CD4-positive, alpha-beta T cell treated with Interleukin-6 for 4 hours (primary cell): ENCODE measurements around the gene ERBB4.

ENCODE experiments used
- DNase-seq: peaks from one replicate; pipeline ENCODE4 v3.0.0-alpha.2; 2020; ENCODE audit warnings: mixed read lengths

The ERBB4 gene

GRCh38 chr2:211437396-211437795 lies 1101.2 kb downstream of the ERBB4 start:
- DNase-seq, result no peak

GRCh38 chr2:211436182-211436581 lies 1102.4 kb downstream of the ERBB4 start:
- DNase-seq, result no peak

DNA sequence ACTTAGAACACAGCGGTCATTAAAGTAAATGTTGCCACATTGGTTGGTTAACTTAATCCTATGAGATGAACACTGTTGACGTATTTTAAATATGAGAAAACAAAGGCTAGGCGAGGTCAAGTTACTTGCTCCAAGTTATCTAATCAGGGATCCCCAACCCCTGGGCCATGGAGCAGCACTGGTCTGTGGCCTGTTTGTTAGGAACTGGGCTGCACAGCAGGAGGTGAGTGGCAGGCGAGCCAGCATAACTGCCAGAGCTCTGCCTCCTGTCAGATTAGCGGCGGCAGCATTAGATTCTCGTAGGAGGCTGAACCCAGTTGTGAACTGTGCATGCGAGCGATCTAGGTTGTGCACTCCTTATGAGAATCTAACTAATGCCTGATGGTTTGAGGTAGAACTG lies 1103.3 kb downstream of the ERBB4 start:
- no peak for DNase-seq

DNA sequence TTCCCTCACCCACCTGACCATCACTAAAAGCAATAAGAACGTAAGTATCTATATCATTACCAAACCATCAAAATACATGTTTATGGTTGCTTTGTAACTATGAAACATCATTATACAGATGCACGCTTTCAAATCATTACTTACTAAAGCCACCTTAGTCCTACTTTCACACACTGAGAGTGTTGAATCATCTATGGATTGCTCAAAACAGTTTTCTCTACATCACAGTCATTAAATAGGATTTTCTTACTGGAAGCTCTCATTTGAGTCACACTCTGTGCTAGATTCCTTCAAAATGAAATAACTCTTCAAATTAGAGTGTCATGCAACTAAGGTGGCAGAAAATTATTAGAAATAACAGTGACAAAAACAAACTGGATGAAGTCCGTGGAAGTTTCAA lies 1103.8 kb downstream of the ERBB4 start:
- DNase-seq, result no peak

DNA sequence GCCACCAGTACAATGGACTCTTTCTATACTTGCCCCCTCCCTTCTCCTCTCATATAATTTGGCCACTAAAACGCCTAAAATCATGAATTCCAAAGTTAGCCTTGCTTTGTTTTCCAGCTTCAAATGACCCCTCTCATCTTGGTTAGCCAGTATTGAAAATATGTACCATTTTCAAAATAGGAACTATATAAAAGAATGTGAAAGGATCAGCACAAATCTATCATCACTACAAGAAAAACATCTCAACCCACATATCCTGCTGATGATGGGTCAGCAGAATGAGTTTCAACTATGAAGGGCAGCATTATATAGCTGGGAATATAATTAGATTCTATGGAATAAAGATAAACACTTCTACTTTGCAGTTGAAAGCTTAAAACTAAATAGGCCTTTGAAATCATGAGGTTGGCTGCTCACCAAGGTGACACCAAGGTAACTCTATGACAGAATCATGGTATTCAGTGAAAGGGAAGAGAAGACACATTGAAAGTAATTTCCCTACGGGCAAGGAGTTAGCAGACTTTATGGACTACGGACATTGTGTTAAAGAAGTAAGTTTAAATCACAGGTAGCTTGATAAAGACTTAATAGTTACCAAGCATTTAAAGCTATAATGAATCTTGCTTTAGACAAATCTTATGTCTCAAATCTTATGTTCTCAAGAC lies 1109.2 kb downstream of the ERBB4 start:
- no peak for DNase-seq

GRCh38 chr2:211426240-211426639 lies 1112.4 kb downstream of the ERBB4 start:
- DNase-seq, result no peak

DNA sequence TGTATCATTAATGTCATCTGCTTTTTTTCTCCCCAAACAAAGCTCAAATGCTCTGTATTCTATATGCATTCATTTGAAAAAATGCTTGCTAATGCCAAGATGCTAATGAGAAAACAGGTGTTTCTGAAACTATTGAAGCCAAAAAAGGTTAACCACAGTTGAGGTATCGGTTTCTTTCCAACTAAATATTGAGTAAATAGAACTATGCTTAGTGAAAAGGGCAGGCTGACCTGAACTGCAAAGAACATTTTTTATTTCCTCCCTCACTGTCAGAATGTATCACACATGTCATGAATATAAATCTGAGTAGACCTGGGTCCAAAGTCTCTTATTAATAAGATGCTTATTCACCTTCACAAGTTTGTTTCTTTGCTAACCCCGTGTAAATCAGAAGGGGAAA lies 1115.6 kb downstream of the ERBB4 start:
- DNase-seq, result no peak

DNA sequence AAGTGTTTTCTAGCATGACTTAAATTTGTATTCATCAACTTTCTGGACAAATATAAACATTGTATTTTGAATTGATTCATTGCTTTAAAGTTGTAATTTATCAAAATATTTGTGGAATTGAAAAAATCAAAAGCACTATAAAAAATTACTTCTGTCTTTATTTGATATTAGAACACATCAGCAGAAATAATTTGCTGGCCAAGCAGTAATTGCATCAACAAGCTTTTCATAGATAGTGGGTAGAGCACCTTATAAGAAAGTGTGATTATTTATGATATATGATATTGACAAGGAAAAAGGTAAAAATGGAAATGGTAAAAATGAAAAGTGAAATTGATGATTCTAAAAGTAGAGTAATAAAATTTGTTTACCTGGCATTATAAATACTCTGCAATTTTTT lies 1121.1 kb downstream of the ERBB4 start:
- no peak for DNase-seq

- no peak for DNase-seq
Measured at GRCh38 chr2:211416373-211416772, 1122.2 kb downstream of the ERBB4 start.

DNA sequence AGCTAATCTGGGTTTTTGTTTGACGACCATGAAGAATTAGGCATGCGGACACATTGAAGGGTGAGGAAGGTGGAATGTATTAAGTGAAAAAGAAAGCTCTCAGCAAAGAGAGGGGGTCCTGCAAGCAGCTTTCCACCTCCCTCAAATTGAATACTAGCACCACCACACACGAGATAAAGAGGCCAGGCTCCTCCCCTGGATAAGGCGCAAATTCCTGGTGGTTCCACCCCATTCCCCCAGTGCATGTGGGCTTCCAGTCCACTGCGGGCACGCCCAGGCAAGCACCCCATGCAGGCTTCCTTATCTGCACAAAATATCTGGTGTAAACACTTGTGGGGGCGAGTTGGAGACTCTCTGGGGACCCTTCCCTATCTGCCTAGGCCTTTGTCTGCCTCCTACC lies 1124.9 kb downstream of the ERBB4 start:
- DNase-seq, result no peak

GRCh38 chr2:211408483-211408891 lies 1130.1 kb downstream of the ERBB4 start:
- no peak for DNase-seq

DNA sequence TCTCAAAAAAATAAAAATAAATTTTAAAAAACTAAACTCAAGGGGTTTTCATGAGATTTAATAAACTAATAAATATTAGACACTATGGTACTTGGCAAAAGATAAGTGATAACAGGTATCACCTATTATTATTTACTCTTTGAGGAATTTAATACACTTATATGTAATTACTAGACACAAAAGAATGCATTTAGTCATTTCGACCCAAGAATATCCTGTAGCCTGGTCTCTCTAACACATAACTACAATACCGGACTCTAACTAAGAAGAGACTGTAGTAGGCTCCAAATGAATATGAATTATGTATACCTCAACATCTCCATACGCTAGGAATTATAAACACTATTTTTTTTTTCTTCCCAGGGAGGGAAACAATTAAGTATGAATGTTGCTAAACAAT lies 1131.5 kb downstream of the ERBB4 start:
- DNase-seq, result no peak

- no peak for DNase-seq
Measured at GRCh38 chr2:211405036-211405435, 1133.6 kb downstream of the ERBB4 start.

GRCh38 chr2:211404098-211404497 lies 1134.5 kb downstream of the ERBB4 start:
- DNase-seq, result no peak

- no peak for DNase-seq
Measured at GRCh38 chr2:211401328-211401727, 1137.3 kb downstream of the ERBB4 start.

DNA sequence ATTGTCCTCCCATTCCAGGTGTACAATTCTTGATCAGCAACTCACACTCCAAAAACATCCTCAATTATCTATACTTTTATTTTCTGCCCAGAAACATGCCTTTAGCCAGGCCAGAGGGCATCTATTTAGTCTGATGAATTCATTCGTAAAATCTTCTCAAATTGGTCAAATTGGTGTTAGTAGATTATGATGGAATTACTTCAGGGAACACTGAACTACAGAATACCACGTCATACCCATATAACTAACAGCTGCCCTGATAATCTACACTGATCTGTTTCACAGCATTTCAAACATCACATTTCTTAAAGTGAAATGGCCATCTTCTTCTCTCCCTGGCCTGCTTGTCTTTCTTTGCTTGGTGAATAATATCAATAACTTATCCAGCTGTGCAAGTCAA lies 1140.8 kb downstream of the ERBB4 start:
- no peak for DNase-seq

- no peak for DNase-seq
Measured at GRCh38 chr2:211396815-211397214, 1141.8 kb downstream of the ERBB4 start.

DNA sequence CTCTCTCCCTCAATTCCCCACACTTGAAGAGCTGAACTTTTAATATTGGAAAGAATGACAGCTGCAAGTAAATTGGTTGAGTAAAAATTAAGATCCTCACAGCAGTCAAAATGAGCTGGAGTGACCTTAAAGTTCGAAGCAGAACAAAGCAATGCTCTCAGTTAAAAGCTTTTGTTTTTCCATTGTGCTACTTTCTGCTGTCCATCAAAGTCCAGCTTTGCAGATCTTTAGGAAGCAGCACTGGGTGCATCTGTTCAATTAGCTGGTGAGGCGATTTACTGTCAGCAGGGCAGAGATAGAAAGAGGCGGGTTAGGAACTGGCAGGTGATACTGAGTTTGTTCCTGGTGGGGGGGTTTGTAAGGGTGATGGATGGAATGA lies 1147.4 kb downstream of the ERBB4 start:
- no peak for DNase-seq

GRCh38 chr2:211390536-211391188 lies 1147.9 kb downstream of the ERBB4 start:
- no peak for DNase-seq

DNA sequence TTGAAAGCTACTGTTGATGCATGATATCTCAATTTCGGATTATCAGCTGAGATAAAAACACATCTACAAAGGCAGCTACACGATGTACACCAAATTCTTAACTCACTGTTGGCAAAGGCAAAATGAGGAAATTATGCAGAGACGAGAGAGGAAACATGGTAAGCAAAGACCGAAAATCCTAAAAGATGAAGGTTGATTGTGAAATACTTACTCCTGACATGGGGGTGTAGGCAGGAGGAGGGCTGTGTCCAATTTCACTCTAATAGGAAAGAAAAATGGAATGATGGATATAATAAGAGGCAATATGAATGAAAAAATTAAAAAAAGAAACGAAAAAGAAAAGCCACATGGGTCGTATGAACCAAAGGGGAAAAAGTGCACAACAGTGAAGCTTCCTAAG lies 1150.9 kb downstream of the ERBB4 start:
- DNase-seq, result no peak

- no peak for DNase-seq
Measured at GRCh38 chr2:211380041-211380440, 1158.6 kb downstream of the ERBB4 start.

- no peak for DNase-seq
Measured at GRCh38 chr2:211376410-211376809, 1162.2 kb downstream of the ERBB4 start.

GRCh38 chr2:211373203-211373602 lies 1165.4 kb downstream of the ERBB4 start:
- no peak for DNase-seq

GRCh38 chr2:211371465-211371864 lies 1167.1 kb downstream of the ERBB4 start:
- no peak for DNase-seq

GRCh38 chr2:211368467-211368866 lies 1170.1 kb downstream of the ERBB4 start:
- DNase-seq, result no peak
